SK-N-SH (cell line): ENCODE results near the gene CHRNE. TPM values are rescaled to one million over a fixed set of nuclear protein-coding genes. Genes with fewer than 3 reads are reported as not detected.

Source experiments
- CTCF ChIA-PET: fragments of 300-600, 350-600 bp; formaldehyde crosslinking; extraction: SDS; loops from one replicate; lab custom pipeline; 2021; lab: Yijun Ruan, JAX
- POLR2A ChIA-PET: fragments of 350-600 bp; sonication (Branson Sonifier 250); formaldehyde crosslinking; extraction: SDS; loops from one replicate; lab custom pipeline; 2020; ENCODE audit warnings: antibody characterized with exemption, inconsistent platforms; lab: Yijun Ruan, JAX
- DNase-seq: peaks from one replicate; pipeline ENCODE4 v3.0.0; 2012
- H2AFZ ChIP-seq: fragments of 200-600 bp; sonication (generic); 2 replicates; pipeline ENCODE4 v1.8.1; 2016; ENCODE audit warnings: antibody characterized with exemption, mild to moderate bottlenecking, low read depth
- H3F3A ChIP-seq: fragments of 200-600 bp; sonication (generic); replicated peaks from 2 replicates; pipeline ENCODE3; 2016; ENCODE audit warnings: antibody characterized with exemption, mild to moderate bottlenecking; ENCODE audit not compliant: insufficient read depth
- H3K27ac ChIP-seq, 2 experiments: fragments of 200-500 bp in 1 of 2; fragments of 200-600 bp in 1 of 2; sonication (Bioruptor generic) in 1 of 2; sonication (generic), shearing (Covaris generic) in 1 of 2; 2 replicates each; pipeline versions ENCODE4 v1.5.1 to v1.6.1; 2014 to 2016; ENCODE audit warnings: low read depth in 2 of 2, inconsistent platforms in 1 of 2, low read length in 1 of 2, mild to moderate bottlenecking in 1 of 2, mixed read lengths in 1 of 2
- H3K27me3 ChIP-seq: fragments of 200-600 bp; sonication (generic), shearing (Covaris generic); 2 replicates; pipeline ENCODE4 v1.6.1; 2016; ENCODE audit warnings: mixed run types; ENCODE audit not compliant: insufficient read depth
- H3K36me3 ChIP-seq, 2 experiments: fragments of 200-500 bp in 1 of 2; fragments of 200-600 bp in 1 of 2; sonication (Bioruptor generic) in 1 of 2; sonication (generic) in 1 of 2; replicated peaks in 1 of 2; 2 replicates each; pipeline versions ENCODE3 to v1.5.1; 2014 to 2016; ENCODE audit warnings: low read length in 1 of 2, mild to moderate bottlenecking in 1 of 2; ENCODE audit not compliant: insufficient read depth in 2 of 2, control insufficient read depth in 1 of 2
- H3K4me1 ChIP-seq, 2 experiments: fragments of 200-500 bp in 1 of 2; fragments of 200-600 bp in 1 of 2; sonication (Bioruptor generic) in 1 of 2; sonication (generic), shearing (Covaris generic) in 1 of 2; 2 replicates each; pipeline versions ENCODE4 v1.5.1 to v1.6.1; 2014 to 2016; ENCODE audit warnings: low read depth in 1 of 2, low read length in 1 of 2, mixed run types in 1 of 2; ENCODE audit not compliant: insufficient read depth in 2 of 2, control insufficient read depth in 1 of 2
- H3K4me2 ChIP-seq: fragments of 200-600 bp; sonication (generic), shearing (Covaris generic); 2 replicates; pipeline ENCODE4 v1.6.1; 2017; ENCODE audit warnings: mixed run types
- H3K4me3 ChIP-seq, 2 experiments: fragments of 200-500 bp in 1 of 2; fragments of 200-600 bp in 1 of 2; sonication (Bioruptor generic) in 1 of 2; sonication (generic), shearing (Covaris generic) in 1 of 2; 2 replicates each; pipeline versions ENCODE4 v1.5.1 to v1.8.1; 2014 to 2016; ENCODE audit warnings: low read depth in 2 of 2, inconsistent platforms in 1 of 2, low read length in 1 of 2, mild to moderate bottlenecking in 1 of 2, mixed read lengths in 1 of 2, moderate library complexity in 1 of 2
- H3K79me2 ChIP-seq: fragments of 200-600 bp; sonication (generic); 2 replicates; pipeline ENCODE4 v1.8.1; 2017; ENCODE audit warnings: mild to moderate bottlenecking; ENCODE audit not compliant: insufficient read depth
- H3K9ac ChIP-seq: fragments of 200-600 bp; sonication (generic); 2 replicates; pipeline ENCODE4 v1.6.1; 2017; ENCODE audit warnings: mixed run types
- H3K9me2 ChIP-seq: fragments of 200-600 bp; sonication (generic); 2 replicates; pipeline ENCODE4 v1.6.1; 2017; ENCODE audit warnings: mixed run types
- H3K9me3 ChIP-seq: fragments of 200-600 bp; sonication (generic); 2 replicates; pipeline ENCODE4 v1.6.1; 2017; ENCODE audit warnings: mixed run types, mild to moderate bottlenecking, moderate library complexity
- H4K20me1 ChIP-seq: fragments of 200-600 bp; sonication (generic); 2 replicates; pipeline ENCODE4 v1.6.1; 2017; ENCODE audit warnings: mild to moderate bottlenecking, mixed run types; ENCODE audit not compliant: insufficient read depth
- FOSL2 ChIP-seq: IDR thresholded peaks from 2 replicates; pipeline ENCODE4 v1.4.0; 2012; ENCODE audit warnings: low read depth, mild to moderate bottlenecking, moderate library complexity, borderline replicate concordance
- GABPA ChIP-seq: IDR thresholded peaks from 2 replicates; pipeline ENCODE4 v1.4.0; 2012; ENCODE audit warnings: low read depth, mild to moderate bottlenecking
- SIN3A ChIP-seq: IDR thresholded peaks from 2 replicates; pipeline ENCODE4 v1.6.1; 2012; ENCODE audit warnings: low read depth, mild to moderate bottlenecking, low read length, moderate library complexity, borderline replicate concordance
- TCF12 ChIP-seq: IDR thresholded peaks from 2 replicates; pipeline ENCODE4 v1.4.0; 2012
- YY1 ChIP-seq: IDR thresholded peaks from 2 replicates; pipeline ENCODE4 v1.4.0; 2012; ENCODE audit warnings: low read depth, mild to moderate bottlenecking
- WGBS: methylation state at CpG from one replicate; pipeline ENCODE4 v1.1.6; 2017; ENCODE audit warnings: low lambda C conversion rate; 5-methylcytosine and 5-hydroxymethylcytosine counted together
- polyA plus RNA-seq, 3 experiments: library from polyadenylated mRNA; depleted of rRNA; stranded (reverse); fragments of >200 nt; gene quantifications; 2 replicates each; pipeline ENCODE4 v1.2.3, GENCODE V29; 2012
- TF ChIP-seq, protein P1 (sequence below): IDR thresholded peaks from 2 replicates; pipeline ENCODE4 v1.4.0; 2012; ENCODE audit warnings: low read depth, borderline replicate concordance
- TF ChIP-seq, protein P2 (sequence below): fragments of 150-350 bp; IDR thresholded peaks from 2 replicates; pipeline ENCODE4 v1.6.1; 2017; ENCODE audit warnings: antibody characterized with exemption, low read length, low read depth, borderline replicate concordance

The CHRNE gene
- polyA plus RNA-seq, 1 of the 3 experiments (the other 2 are of a cell fraction) = 0.71 TPM

GRCh38 chr17:4851084-4851483 is 51.8 kb downstream of the CHRNE start (continued):
- TF ChIP-seq FOSL2 = no peak
- TF ChIP-seq YY1 = no peak

DNA sequence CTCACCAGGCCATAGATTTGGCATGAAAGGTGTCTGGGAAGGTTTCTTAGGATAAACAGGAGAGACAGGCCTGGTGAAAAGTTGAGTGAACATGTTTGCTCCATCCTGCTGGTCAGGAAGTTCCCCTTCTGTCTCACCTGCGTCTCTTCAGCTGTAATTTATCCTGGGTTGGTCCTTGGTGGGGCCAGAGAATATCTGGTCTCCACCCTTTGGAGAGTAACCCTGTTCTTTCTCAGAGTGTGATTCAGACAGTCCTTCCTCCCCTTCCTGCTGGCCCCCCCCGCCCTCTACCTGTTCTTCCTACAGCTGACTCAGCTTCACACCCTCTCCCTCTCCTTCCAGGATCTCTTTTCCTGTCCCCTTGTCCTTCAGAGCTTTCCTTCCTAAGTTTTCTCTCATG is 52.7 kb downstream of the CHRNE start:
- no peaks in the 10 kb centered on the region for H3K9me3 ChIP-seq
- H3K4me2 ChIP-seq = 0 out of 2 replicates have a peak overlapping the region, but pooled peaks have one; percentile 15
- no peak overlapping the region for H3K27ac ChIP-seq
- no peak for DNase-seq
- no peak overlapping the region for H3K4me3 ChIP-seq
- TF ChIP-seq SIN3A = no peak
- TF ChIP-seq, protein P1, sequence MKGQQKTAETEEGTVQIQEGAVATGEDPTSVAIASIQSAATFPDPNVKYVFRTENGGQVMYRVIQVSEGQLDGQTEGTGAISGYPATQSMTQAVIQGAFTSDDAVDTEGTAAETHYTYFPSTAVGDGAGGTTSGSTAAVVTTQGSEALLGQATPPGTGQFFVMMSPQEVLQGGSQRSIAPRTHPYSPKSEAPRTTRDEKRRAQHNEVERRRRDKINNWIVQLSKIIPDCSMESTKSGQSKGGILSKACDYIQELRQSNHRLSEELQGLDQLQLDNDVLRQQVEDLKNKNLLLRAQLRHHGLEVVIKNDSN = no peak
- peaks cover 54% of the 10 kb centered on the region for H4K20me1 ChIP-seq
- no peaks in the 10 kb centered on the region for H3K27me3 ChIP-seq
- H2AFZ ChIP-seq = no peak overlapping the region
- no peaks in the 10 kb centered on the region for H3K36me3 ChIP-seq
- peaks cover 13% of the 10 kb centered on the region for H3F3A ChIP-seq
- peaks cover 9 to 20% of the 10 kb centered on the region in 2 experiments; a peak in 2 of 4 replicates for H3K4me1 ChIP-seq
- ChIA-PET POLR2A (interaction anchor here (1.0 kb wide), 1 partner anchor 12 kb away, joined by 3 read pairs; no protein-coding TSS in a partner anchor), CTCF (interaction anchor here (0.7 to 1.5 kb wide), 4 partner anchors 13 to 635 kb away, joined by 3 to 5 read pairs (median 3); no protein-coding TSS in a partner anchor)
- WGBS = 87% methylated on average over 2 of the region's 2 CpGs
- peaks cover 68% of the 10 kb centered on the region for H3K79me2 ChIP-seq
- H3K9me2 ChIP-seq = no peaks in the 10 kb centered on the region
- no peak overlapping the region for H3K9ac ChIP-seq

DNA sequence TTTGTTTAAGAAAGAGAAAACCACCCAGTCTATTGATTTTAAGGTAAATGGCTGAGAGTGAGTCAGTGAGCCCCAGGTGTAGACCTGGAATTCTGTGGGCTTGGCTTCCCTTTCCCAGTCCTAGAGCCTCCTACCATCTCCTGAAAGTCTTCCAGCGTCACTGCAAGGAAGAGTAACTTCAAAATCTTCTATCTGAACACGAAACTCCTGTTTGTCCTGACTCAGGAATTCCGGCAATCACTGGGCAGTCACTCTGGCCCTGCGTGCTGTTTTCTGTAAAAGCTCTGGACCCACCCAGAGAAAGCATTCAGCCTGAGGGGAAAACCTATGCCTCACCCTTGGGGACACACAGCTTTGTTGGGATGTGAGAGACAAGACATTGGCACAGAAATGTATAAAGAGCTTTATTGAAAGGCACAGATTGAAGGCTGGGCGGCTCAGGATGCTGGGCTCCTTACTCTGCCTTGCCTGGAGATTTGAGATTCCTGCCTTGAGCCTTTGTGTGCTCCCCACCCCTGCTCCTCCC is 53.8 kb downstream of the CHRNE start:
- H3K79me2 ChIP-seq = peaks cover 75% of the 10 kb centered on the region
- peaks cover 2 to 12% of the 10 kb centered on the region in 2 experiments; a peak in 2 of 4 replicates for H3K4me1 ChIP-seq
- H3K36me3 ChIP-seq = no peaks in the 10 kb centered on the region
- no peak overlapping the region for H2AFZ ChIP-seq
- H3F3A ChIP-seq = peaks cover 13% of the 10 kb centered on the region
- no peak for DNase-seq
- no peak overlapping the region for H3K9ac ChIP-seq
- no peaks in the 10 kb centered on the region for H3K9me3 ChIP-seq
- no peaks in the 10 kb centered on the region for H3K27me3 ChIP-seq
- no peak overlapping the region for H3K27ac ChIP-seq
- 83% methylated on average over 5 of the region's 5 CpGs for WGBS
- H3K4me3 ChIP-seq = no peak overlapping the region
- POLR2A ChIA-PET = no interaction called here
- H3K4me2 ChIP-seq = no peak overlapping the region
- CTCF ChIA-PET = no interaction called here
- peaks cover 63% of the 10 kb centered on the region for H4K20me1 ChIP-seq
- TF ChIP-seq TCF12 (no peak), GABPA (no peak)
- TF ChIP-seq, protein P2, sequence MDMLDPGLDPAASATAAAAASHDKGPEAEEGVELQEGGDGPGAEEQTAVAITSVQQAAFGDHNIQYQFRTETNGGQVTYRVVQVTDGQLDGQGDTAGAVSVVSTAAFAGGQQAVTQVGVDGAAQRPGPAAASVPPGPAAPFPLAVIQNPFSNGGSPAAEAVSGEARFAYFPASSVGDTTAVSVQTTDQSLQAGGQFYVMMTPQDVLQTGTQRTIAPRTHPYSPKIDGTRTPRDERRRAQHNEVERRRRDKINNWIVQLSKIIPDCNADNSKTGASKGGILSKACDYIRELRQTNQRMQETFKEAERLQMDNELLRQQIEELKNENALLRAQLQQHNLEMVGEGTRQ = no peak
- no peaks in the 10 kb centered on the region for H3K9me2 ChIP-seq

Other genes with a start within 250 kb of the CHRNE start
- 12.2 and 21.8 TPM in 2 replicates for gene PELP1, start 199.0 kb downstream of the CHRNE start, polyA plus RNA-seq (2012; rRNA removed)
- 17.3 and 24.6 TPM in 2 replicates for gene ARRB2, start 192.5 kb downstream of the CHRNE start, polyA plus RNA-seq (2012; rRNA removed)
- gene MED11, start 171.7 kb downstream of the CHRNE start, polyA plus RNA-seq (2012; rRNA removed) = 51.0 and 54.4 TPM in 2 replicates
- 0.06 and 0.08 TPM in 2 replicates for gene ZMYND15, start 163.3 kb downstream of the CHRNE start, polyA plus RNA-seq (2012; rRNA removed)
- gene CXCL16, start 163.2 kb downstream of the CHRNE start, polyA plus RNA-seq (2012; rRNA removed) = 3.4 and 4.3 TPM in 2 replicates
- gene TM4SF5, start 131.2 kb downstream of the CHRNE start, polyA plus RNA-seq (2012; rRNA removed) = not detected in 2 replicates
- 0.76 and 1.3 TPM in 2 replicates for gene VMO1, start 116.7 kb downstream of the CHRNE start, polyA plus RNA-seq (2012; rRNA removed)
- not detected in 2 replicates for gene GLTPD2, start 114.1 kb downstream of the CHRNE start, polyA plus RNA-seq (2012; rRNA removed)
- 325 and 331 TPM in 2 replicates for gene PSMB6, start 106.9 kb downstream of the CHRNE start, polyA plus RNA-seq (2012; rRNA removed)
- gene PLD2, start 95.9 kb downstream of the CHRNE start, polyA plus RNA-seq (2012; rRNA removed) = 42.5 and 49.2 TPM in 2 replicates
- gene MINK1, start 69.8 kb downstream of the CHRNE start, polyA plus RNA-seq (2012; rRNA removed) = 53.2 and 64.7 TPM in 2 replicates
- gene C17orf107, start 3.6 kb downstream of the CHRNE start, polyA plus RNA-seq (2012; rRNA removed) = 0.44 and 0.52 TPM in 2 replicates
- gene GP1BA, start 29.2 kb upstream of the CHRNE start, polyA plus RNA-seq (2012; rRNA removed) = not detected in 2 replicates
- gene SLC25A11, start 36.9 kb upstream of the CHRNE start, polyA plus RNA-seq (2012; rRNA removed) = 58.5 and 82.8 TPM in 2 replicates
- gene RNF167, start 37.2 kb upstream of the CHRNE start, polyA plus RNA-seq (2012; rRNA removed) = 96.5 and 115 TPM in 2 replicates
- gene PFN1, start 45.4 kb upstream of the CHRNE start, polyA plus RNA-seq (2012; rRNA removed) = 1,627 and 2,484 TPM in 2 replicates
- 29.2 and 32.5 TPM in 2 replicates for gene ENO3, start 48.0 kb upstream of the CHRNE start, polyA plus RNA-seq (2012; rRNA removed)
- 122 and 133 TPM in 2 replicates for gene SPAG7, start 64.7 kb upstream of the CHRNE start, polyA plus RNA-seq (2012; rRNA removed)
- gene CAMTA2, start 84.6 kb upstream of the CHRNE start, polyA plus RNA-seq (2012; rRNA removed) = 18.4 and 27.0 TPM in 2 replicates
- 1.2 and 1.3 TPM in 2 replicates for gene INCA1, start 94.4 kb upstream of the CHRNE start, polyA plus RNA-seq (2012; rRNA removed)
- gene KIF1C, start 94.9 kb upstream of the CHRNE start, polyA plus RNA-seq (2012; rRNA removed) = 36.7 and 58.2 TPM in 2 replicates
- 0.49 and 0.55 TPM in 2 replicates for gene SLC52A1, start 132.3 kb upstream of the CHRNE start, polyA plus RNA-seq (2012; rRNA removed)
- gene ZFP3, start 175.4 kb upstream of the CHRNE start, polyA plus RNA-seq (2012; rRNA removed) = 1.5 and 2.3 TPM in 2 replicates
- 3.4 and 3.6 TPM in 2 replicates for gene ZNF232, start 208.8 kb upstream of the CHRNE start, polyA plus RNA-seq (2012; rRNA removed)
- gene USP6, start 212.9 kb upstream of the CHRNE start, polyA plus RNA-seq (2012; rRNA removed) = not detected in 2 replicates